NB4 (cell line): ENCODE measurements around the gene TMEM263.

Source experiments
- DNase-seq: peaks from one replicate; pipeline ENCODE4 v3.0.0; 2010; ENCODE audit warnings: low read depth
- H3K4me3 ChIP-seq: one replicate; pipeline ENCODE4 v1.5.1; 2011; ENCODE audit warnings: mild to moderate bottlenecking, low read depth, low read length, moderate library complexity
- MYC ChIP-seq: IDR thresholded peaks from 2 replicates; pipeline ENCODE4 v1.6.1; 2011; ENCODE audit warnings: low read depth, low read length
- POLR2A ChIP-seq: IDR thresholded peaks from 2 replicates; pipeline ENCODE4 v1.6.1; 2011; ENCODE audit warnings: mild to moderate bottlenecking; ENCODE audit not compliant: insufficient read length; ENCODE audit errors: extremely low read depth
- TF ChIP-seq, protein P1 (sequence below): IDR thresholded peaks from one replicate; pipeline ENCODE4 v1.5.1; 2012; ENCODE audit warnings: low read depth, low read length
- TF ChIP-seq, protein P2 (sequence below): IDR thresholded peaks from 2 replicates; pipeline ENCODE4 v1.6.1; 2011; ENCODE audit warnings: low read depth, low read length

TMEM263 gene

DNA sequence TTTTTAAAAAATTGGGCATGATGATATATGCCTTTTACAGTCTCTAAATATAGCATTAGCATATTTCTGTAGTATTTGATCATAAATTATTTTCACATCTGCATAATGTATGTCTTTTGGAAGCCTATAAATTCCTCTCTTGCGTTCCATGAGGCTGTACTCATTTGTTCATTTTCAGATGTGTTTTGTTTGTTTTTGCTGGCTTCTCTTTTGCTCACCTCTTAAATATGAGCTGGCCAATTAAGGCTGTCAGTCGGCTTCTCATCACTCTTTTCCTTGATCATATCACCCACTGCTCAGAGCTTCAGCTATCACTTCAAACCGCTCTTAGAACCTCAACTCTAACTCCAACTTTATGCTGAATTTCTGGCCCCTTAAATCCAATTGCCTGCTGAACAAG, 6.6 kb downstream of the TMEM263 start:
- H3K4me3 ChIP-seq: no peak overlapping the region
- TF ChIP-seq MYC (no peak), POLR2A (no peak)
- TF ChIP-seq, protein P1, sequence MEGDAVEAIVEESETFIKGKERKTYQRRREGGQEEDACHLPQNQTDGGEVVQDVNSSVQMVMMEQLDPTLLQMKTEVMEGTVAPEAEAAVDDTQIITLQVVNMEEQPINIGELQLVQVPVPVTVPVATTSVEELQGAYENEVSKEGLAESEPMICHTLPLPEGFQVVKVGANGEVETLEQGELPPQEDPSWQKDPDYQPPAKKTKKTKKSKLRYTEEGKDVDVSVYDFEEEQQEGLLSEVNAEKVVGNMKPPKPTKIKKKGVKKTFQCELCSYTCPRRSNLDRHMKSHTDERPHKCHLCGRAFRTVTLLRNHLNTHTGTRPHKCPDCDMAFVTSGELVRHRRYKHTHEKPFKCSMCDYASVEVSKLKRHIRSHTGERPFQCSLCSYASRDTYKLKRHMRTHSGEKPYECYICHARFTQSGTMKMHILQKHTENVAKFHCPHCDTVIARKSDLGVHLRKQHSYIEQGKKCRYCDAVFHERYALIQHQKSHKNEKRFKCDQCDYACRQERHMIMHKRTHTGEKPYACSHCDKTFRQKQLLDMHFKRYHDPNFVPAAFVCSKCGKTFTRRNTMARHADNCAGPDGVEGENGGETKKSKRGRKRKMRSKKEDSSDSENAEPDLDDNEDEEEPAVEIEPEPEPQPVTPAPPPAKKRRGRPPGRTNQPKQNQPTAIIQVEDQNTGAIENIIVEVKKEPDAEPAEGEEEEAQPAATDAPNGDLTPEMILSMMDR: no peak
- TF ChIP-seq, protein P2, sequence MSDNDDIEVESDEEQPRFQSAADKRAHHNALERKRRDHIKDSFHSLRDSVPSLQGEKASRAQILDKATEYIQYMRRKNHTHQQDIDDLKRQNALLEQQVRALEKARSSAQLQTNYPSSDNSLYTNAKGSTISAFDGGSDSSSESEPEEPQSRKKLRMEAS: no peak
- DNase-seq: no peak

DNA sequence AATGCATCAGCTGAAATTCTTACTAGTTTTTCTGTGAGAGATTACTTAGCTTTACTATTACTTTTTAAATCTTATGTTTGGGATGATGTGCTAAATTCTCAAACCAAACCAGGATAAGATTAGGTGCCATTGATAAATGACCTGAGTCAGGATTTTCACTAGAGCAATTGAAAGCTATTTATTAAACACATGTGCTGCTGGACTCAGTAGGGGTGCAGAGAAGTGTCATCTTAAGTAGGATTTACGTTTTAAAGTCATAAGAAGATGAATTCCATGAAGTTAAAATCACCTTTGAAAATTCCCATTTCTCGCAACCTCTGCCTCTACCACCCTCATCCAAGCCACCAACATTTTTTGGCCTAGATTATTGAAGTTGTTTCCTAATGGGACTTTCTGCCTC, 8.8 kb downstream of the TMEM263 start:
- no peak overlapping the region for H3K4me3 ChIP-seq
- no peak for TF ChIP-seq MYC
- TF ChIP-seq, protein P1: no peak
- TF ChIP-seq, protein P2: no peak
- TF ChIP-seq POLR2A: no peak
- no peak for DNase-seq

DNA sequence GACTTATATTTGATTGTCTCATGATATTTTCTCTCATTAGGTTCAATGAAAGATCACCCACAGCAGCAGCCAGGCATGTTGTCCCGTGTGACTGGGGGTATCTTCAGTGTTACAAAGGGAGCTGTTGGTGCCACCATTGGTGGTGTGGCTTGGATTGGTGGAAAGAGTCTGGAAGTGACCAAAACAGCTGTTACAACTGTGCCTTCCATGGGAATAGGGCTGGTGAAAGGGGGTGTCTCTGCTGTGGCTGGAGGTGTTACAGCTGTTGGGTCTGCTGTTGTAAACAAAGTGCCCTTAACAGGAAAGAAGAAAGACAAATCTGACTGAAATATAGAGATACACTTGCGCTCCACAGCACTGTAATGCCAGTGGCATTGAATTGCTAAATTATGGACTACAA, 15.4 kb downstream of the TMEM263 start:
- TF ChIP-seq, protein P1: no peak
- no peak for TF ChIP-seq POLR2A
- TF ChIP-seq, protein P2: no peak
- TF ChIP-seq MYC: no peak
- H3K4me3 ChIP-seq: no peak overlapping the region
- no peak for DNase-seq

DNA sequence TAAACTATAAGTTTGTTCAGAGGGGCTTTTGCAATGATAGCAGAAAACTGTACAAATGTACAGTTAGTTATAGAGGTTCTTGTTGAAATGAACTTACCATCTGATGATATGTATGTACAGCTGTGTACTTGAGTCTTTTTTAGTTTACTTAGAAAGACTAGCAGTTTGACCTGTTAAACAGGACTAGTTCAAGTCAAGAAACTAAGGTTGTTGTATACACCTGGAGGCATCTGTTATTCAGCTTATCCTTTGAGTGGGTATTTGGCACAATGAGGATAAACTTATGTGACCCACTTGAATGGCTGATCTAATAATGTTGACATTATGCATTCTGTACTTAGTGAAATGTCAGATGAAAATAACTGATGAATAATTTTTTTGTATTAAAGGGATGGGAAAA, 17.8 kb downstream of the TMEM263 start:
- TF ChIP-seq MYC (no peak), POLR2A (no peak)
- TF ChIP-seq, protein P2: no peak
- TF ChIP-seq, protein P1: no peak
- no peak overlapping the region for H3K4me3 ChIP-seq
- DNase-seq: no peak

DNA sequence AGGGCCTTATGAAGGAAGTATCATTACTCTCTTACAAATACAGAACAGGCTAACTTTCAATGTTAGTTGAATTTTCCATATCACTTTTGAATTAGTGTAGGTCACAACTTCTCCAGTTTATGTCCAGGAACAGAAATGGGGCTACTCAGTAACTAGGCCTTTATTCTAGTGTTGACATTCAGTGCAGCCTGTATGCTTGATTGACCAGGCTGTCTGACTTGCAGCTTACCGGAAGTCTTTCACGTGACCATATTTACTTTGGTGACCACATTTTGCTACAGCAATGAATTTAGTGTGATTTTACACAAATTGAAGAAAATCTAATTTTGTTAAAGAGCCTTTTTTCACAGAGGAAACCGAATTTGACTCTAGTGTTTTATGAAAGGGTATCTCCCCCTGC, 18.8 kb downstream of the TMEM263 start:
- no peak overlapping the region for H3K4me3 ChIP-seq
- TF ChIP-seq MYC (no peak), POLR2A (no peak)
- TF ChIP-seq, protein P2: no peak
- no peak for DNase-seq

DNA sequence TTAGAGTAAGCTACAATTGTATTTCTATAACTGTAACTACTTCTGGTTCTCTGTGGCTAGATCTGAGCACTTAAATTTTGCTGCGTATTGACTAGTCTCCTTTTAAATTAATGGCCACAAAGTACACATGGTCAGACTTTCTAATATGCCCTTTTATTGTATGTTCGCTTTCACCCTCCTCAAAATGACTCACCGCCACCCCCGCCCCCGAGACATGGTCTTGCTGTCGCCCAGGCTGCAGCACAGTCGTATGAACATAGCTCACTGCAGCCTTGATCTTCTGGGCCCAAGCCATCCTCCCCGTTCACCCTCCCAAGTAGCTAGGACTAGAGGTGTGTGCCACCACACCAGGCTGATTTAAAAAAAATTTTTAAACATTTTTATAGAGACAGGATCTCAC, 19.4 kb downstream of the TMEM263 start:
- TF ChIP-seq, protein P2: no peak
- TF ChIP-seq POLR2A (no peak), MYC (no peak)
- TF ChIP-seq, protein P1: no peak
- DNase-seq: no peak

More for the DNA sequence above, 19.4 kb downstream of the TMEM263 start:
- no peak overlapping the region for H3K4me3 ChIP-seq
